T-helper 1 cell (primary cell): ENCODE results near the gene ATP1B2.
"Not testable (repeated sequence)": the region's sequence is repeated elsewhere in the genome, so short reads cannot be mapped to it uniquely, and the experiment has no call there.

Source experiments
- DNase-seq, 5 donors: peaks; one replicate each; pipeline ENCODE4 v3.0.0-alpha.2; 2012 to 2020

ATP1B2 gene

DNA sequence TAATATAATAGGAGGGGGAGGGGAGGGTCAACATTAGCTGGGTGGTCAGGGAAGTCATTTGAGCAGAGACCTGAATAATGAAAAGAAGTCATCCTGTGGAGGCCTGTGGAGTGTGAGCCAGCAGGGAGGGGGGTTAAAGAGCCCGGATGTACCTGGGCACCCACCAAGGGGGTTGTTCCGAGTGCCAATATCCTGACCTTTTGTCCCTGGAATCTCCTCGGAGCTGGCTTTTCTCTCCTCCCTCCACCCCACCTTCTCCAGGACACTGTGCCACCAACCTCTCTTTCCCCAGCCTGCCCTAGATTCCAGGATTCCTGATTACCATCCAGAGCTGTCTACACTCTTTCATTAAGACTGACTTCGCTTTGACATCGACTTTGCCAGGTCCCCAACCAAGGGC lies 14.6 kb upstream of the ATP1B2 start:
- no peak for DNase-seq

DNA sequence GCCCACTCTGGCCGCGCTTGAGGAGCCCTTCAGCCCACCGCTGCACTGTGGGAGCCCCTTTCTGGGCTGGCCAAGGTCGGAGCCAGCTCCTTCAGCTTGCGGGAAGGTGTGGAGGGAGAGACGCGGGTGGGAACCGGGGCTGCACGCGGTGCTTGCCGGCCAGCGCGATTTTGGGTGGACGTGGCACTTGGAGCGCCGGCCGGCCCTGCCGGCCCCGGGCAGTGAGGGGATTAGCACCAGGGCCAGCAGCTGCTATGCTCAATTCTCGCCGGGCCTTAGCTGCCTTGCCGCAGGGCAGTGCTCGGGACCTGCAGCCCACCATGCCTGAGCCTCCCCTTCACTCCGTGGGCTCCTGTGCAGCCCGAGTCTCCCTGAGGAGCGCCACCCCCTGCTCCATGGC lies 9.9 kb upstream of the ATP1B2 start:
- no peak for DNase-seq

DNA sequence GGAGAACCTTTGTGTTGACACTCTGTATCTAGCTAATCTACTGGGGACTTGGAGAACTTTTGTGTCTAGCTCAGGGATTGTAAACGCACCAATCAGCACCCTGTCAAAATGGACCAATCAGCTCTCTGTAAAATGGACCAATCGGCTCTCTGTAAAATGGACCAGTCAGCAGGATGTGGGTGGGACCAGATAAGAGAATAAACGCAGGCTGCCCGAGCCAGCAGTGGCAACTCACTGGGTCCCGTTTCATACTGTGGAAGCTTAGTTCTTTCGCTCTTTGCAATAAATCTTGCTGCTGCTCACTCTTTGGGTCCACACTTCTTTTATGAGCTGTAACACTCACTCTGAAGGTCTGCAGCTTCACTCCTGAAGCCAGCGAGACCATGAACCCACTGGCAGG lies 9.1 kb upstream of the ATP1B2 start:
- not testable (repeated sequence) for DNase-seq

DNA sequence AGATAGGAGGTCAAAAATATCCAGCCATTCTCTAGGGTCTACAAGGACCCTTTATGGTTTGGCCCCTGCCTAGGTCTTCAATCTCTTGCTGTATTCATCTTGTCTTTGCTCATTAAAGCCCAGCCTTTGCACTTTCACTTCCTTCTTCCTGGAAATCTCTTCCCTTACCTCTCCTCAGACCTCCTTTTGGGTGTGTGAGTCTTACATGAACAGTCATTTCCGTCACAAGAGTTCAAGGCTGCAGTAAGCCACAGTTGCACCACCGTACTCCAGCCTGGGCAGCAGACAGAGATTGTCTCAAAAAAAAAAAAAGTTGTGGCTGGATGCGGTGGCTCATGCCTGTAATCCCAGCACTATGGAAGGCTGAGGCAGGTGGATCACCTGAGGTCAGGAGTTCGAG lies 6.0 kb upstream of the ATP1B2 start:
- peak in 1 of 5 donors; percentile 36 for DNase-seq

DNA sequence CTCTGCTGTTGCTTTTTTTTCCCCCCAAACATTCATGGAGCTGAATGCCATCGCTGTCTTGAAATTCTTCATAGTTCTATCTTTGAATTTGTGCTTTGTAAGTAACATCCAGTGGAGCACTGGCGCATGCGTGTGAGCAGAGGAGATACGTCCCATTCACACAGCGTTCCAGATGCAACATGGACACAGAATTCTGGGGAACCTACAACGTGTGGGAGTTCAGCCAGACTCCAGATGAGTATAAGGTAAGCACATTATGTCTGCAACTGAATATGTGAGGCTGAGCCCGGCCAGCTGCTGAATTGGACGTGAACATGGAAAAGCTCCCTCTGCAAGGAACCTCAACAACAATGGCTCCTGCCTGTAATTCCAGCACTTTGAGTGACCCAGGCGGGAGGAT lies 4.3 kb upstream of the ATP1B2 start:
- DNase-seq: no peak

DNA sequence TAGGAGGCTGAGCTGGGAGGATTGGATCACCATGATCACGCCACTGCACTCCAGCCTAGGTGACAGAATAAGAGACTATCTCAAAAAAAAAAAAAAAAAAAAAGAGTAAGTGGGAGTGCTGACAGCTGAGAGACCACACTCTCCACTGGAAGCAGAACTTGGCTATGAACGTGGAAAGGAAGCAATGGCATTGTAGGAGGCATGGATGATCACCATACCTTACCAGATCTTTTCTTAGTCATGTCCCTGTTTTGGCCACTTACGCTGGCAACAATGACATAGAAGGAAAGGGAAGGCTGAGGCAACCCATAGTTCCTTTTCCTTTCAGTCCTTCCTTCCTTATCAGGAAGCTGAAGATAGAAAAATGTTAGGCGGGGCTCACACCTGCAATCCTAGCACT lies 3.7 kb upstream of the ATP1B2 start:
- no peak for DNase-seq

DNA sequence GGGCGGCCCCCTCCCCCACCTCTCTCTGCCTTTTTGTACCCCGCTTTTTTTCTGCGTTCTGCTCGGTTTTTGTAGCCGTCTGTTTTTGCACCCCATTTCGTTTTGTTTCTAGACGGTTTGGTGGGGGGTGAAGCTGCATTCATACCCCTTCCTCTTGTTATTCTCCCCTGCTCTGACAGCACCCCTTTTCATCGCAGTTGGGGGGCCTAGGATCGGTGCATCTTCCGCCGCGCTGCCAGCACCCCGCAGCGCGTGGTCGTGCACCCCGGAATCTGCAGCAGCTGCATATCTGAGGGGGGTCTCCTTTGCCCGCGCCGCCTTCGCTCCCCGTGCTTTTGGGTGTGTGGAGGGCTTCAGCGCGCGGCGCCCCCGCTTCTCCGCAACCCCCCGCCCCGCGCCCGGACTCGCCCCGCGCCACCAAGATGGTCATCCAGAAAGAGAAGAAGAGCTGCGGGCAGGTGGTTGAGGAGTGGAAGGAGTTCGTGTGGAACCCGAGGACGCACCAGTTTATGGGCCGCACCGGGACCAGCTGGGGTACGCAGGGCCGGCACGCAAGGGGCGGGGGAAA lies 455 bp downstream of the ATP1B2 start:
- no peak for DNase-seq

DNA sequence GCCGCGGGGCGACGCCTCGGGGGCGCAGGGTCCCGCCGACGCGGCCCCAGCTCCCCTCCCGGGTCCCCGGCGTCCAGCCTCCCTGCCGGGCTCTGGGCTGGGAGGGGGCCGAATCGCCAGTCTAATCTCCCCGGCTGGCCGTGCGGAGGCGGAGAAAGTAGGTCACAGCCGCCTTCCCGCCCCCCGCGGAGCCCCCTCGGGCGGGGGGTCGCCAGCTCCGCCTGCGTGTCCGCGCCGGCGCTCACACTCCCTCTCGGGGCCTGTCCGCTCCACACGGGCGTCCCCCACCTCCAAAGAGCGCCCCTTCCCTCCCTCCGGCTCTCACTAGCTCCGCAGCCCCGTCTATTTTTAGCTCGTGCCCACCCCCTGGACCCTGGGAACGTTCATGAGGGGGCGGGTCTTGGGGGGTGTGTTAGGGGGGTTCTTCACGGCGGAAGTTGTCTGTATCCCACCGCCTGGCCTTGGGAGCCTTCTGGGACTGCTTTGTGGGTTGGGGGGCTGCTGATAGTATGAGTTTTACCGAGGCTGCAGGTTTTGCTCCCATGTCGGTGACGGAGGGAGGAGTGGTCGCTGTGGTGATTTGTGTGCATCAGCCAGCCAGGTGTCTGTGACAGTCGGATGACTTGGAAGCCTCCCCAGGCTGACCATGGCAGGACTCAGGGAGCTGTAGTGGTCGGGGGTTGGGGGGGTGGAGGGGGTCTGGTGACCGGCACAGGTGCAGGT lies 1.1 kb downstream of the ATP1B2 start:
- DNase-seq: no peak

DNA sequence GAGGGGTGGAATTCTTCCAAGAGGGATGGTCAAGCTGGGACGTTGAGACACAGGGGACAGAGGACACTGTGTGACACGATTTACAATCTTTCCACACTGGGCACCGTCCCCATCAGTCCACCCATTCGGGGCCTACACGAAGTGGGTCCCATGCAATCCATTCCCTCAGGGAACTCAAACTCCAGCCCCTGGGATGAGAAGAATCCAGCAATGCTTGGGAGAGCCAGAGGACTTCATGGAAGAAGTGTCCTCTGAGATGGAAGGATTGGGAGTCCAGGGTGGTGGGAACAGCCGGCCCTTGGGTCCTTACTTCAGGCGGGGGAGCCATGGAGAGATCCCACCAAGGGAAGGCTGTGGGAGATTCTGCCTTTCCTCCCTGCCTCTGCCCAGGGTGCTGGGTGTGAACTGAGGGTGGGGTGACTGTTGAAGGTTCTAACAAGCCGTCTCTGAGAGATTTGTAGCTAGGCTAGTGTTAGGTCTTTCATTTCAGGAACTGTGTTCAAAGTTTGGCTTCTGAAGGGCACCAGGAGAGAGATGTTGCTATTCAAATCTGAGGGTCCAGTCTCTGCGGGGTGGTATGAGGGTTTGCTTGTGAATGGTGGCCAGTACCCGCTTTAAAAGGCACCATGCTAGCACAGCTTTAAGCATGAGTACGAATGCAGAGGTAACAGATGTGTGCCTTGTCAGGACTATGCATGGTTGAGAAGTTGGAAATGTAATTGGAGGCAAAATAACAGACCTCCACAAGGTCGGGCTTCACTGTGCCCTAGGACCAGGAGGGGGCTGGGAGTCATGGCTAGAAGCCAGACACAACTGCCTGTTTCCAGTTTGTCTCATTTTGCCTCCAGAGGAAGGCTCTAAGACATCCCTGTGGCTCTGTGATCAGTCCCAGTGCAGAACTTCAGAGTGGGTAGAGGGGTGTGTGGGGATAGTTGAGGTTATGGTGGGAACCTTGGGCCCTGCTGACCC lies 1.9 kb downstream of the ATP1B2 start:
- DNase-seq: no peak

DNA sequence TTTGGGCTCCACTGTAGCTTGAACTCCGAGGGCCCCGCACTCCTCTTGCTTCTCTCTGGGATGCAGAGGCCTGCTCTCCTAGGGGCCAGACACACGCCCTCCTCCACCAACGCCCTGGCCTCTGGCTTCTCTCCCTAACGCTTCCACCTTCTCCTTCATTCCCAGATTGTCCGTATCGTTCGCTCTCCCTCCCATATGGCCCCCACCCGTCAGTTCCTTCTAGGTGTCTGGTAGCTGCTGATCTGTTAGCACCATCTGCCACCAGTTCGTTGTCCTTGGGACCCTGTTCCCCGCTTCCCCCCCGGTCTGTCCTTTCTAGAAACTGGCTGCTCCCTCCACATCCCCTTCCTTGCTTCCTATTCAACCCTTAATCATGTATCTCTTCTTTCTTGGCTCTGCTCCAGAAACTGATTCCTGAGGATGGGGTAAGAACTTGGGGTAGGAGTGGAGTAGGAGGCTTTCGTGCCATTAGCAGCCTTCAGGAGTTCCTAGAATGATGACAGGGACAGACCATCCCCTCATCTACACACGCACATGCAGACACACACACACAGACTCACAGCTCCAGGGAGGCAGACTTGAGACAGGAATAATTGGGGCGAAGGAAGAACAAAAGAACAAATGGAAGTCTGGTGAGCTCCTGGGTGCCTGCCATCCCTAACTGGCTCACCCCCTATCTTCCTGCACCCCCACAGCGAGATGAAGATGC lies 4.3 kb downstream of the ATP1B2 start:
- DNase-seq: no peak

DNA sequence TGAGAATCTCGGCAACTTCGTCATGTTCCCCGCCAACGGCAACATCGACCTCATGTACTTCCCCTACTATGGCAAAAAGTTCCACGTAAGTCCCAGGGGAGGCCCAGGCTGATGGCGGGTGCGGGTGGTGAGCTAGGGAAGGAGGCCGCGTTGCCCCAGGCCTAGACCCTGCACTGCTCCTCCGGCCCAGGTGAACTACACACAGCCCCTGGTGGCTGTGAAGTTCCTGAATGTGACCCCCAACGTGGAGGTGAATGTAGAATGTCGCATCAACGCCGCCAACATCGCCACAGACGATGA lies 4.8 kb downstream of the ATP1B2 start:
- DNase-seq: no peak

DNA sequence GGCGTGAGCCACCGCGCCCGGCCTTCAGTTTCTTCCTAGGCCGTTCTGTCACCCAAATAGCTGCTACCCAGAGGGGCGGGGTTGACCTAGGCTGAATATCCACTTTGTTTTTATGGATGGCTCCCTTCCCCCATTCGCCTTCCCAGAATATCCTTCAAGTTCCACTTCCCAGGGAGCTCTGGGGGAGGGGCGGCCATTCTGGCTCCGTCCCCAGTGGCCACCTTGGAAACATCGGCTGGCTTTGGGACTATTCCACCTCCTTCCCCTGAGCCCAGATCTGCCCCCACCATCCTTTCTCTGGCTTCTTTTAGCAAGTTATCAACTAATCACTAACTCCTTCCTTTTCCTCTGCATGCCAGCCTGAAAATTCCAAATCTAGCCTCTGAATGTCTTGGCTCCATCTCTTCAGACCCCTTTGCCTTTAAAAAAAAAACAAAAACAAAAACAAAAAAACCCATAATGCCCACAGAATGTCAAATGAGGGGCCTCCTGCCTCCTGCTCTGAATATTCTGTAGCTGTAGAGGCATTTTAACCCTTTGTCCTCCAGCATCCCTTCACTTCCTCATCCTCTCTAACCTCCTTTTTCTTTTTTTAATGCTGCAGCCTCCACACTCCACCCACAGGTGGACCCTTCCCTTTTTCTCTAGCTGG lies 6.4 kb downstream of the ATP1B2 start:
- DNase-seq: no peak

DNA sequence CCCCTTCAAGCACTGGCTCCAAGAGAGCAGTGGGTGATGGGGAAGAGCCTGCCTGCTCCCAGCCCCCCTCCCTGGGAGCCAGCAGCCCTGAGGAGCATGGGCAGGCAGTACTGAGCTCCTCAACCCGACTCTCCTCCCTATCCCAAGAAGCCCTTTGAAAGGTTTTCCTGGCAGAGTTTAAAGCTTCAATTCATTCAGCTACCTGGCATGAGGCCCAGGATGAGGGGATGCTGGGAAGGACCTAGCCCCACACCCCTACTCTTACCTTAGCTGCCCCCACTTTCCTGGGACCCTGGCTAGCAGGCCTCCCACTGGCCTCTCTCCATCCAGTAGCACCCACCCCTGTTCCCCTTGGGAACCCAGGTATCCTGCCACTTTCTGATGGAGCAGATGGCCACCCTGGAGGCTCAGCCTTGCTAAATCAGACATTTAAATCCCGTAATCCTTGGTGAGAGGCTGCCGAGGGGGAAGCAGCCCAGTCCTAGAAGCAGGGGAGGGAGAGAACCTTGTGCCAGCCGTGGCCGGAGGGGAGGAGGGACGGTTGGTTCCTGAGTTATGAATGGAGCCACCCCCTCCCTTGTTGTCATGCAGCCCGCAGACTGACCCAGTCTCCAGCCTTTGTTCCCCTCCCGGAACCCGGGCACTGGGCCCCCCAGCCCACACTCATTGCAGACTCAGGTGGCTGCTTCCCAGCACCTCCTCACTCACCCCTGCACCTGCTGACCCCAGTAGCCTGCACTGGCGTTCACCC lies 17.1 kb downstream of the ATP1B2 start:
- DNase-seq: no peak

DNA sequence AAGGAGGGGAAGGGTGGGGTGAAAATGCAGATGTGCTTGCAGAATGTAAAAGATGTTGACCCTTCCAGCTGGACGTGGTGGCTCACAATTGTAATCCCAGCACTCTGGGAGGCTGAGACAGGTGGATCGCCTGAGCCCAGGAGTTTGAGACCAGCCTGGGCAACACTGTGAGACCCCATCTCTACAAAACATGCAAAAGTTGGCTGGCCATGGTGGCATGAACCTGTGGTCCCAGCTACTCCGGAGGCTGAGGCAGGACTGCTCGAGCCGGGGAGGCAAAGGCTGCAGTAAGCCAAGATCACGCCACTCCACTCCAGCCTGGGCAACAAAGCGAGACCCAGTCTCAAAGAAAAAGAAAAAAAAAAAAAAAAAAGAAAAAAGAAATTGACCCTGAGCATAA lies 17.8 kb downstream of the ATP1B2 start:
- no peak for DNase-seq

DNA sequence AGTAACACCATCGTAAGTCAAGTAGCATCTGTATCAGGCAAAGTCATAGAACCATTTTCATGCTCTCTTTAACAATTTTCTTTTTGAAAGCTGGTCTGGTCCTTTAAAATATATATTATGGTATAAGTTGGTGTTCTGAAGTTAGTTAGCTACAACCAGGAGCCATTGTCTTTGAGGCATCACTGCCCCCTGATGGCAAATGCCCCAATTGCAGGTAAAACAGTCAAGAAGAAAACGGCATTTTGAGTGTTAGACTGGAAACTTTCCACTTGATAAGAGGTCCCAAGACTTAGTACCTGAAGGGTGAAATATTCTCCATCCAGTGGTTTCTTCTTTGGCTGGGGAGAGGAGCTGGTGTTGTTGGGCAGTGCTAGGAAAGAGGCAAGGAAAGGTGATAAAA lies 22.5 kb downstream of the ATP1B2 start:
- DNase-seq: peak in 1 of 5 donors; percentile 32

DNA sequence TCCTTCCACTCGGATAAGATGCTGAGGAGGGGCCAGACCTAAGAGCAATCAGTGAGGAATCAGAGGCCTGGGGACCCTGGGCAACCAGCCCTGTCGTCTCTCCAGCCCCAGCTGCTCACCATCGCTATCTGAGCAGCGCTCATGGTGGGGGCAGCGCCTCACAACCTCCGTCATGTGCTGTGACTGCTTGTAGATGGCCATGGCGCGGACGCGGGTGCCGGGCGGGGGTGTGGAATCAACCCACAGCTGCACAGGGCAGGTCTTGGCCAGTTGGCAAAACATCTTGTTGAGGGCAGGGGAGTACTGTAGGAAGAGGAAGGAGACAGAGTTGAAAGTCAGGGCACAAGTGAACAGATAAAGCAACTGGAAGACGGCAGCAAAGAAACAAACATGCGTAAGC lies 24.2 kb downstream of the ATP1B2 start:
- DNase-seq: no peak

DNA sequence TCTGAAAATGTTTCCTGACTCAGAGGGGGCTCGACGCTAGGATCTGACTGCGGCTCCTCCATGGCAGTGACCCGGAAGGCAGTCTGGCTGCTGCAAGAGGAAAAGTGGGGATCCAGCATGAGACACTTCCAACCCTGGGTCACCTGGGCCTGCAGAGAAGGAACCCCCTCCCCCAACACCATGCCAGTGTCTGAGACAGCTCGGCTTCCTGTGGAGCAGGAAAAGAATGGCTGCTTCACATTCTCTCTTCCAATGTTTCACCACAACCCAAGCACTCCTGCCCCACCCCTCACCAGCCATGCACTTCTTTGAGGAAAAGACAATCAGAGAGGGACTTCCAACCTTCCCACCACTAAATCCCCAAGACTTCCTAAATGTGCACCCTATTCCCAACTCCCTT lies 25.8 kb downstream of the ATP1B2 start:
- no peak for DNase-seq

DNA sequence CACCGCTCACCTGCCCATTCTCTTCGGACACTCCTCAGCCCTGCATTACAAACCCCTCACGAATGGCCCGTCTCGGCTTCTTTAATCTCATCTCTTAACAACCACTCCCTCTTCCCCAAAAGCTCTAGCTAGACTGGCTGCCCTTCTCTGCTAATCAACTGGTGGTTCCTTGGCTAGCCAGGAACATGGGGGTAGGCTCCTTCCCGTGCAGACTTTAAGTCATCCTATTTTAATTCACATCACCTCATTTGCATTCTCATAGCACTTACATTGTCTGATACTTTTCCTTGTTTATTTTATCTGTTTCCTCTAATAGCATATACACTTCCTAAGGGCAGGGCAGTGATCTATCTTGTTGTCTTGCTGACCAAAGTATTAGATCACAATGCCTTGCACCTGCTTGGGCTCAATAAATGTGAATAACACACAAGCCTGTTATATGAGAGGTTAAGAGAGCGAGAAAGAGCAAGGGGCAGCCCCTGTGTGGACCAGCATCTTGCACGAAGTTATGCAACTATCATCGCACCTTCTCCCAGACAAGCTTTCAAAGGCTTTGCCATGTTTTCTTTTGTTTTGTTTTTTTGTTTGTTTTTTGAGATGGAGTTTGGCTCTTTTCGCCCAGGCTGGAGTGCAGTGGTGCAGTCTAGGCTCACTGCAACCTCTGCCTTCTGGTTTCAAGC lies 26.8 kb downstream of the ATP1B2 start:
- no peak for DNase-seq

DNA sequence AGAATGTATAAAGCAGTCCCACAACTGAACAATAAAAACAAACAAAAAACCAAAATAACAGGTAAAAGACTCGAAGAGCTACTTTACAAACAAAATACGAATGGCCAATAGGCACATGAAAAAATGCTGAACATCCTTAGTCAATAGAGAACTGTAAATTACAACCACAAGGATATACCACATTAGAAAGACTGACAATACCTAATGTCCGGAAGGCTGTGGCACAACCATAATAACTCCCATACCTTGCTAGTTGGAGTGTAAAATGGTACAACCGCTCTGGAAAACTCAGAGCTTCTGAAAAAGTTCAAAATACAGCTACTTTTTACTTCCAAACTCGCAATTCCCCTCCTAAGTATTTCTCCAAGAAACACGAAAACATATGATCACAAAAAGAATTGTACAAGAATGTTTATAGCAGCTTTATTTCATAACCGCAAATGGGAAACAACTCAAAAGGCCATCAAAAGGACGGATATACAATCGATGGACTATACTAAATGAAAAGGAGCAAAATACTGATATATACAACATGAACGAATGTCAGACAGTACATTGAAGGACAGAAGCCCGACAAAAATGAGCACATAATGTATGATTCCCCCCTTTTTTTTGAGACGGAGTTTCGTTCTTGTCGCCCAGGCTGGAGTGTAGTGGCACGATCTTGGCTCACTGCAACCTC lies 34.3 kb downstream of the ATP1B2 start:
- peak in 1 of 5 donors; percentile 17 for DNase-seq

DNA sequence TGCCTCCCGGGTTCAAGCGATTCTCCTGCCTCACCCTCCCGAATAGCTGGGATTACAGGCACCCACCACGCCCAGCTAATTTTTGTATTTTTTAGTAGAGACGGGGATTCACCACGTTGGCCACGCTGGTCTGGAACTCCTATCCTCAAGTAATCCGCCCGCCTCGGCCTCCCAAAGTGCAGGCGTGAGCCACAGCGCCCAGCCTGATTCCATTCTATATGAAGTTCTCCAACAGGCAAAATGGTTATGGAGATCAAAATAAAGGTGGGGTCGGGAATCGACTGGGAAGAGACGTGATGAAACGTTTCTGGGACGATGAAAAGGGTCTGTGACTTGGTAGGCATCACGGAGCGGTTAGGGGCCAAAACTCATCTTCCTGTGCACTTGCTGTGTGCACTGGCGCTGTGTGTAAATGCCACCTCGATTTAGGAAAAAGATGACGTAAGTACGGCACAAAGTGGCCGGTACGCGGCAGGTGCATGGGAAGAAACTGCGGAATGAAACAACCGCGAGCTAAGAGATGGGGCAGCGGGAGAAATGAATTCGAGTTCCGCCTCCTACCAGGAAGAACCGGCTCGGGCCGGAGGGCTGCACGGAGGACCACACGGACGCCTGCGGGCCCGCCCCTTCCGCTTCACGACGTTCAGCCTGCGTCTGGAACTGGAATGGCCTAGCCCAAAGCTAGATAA lies 35.0 kb downstream of the ATP1B2 start:
- DNase-seq: peak; percentile 83 to 95 (median 89)
